K562 (cell line): ENCODE results near the gene BMP6. TPM values are rescaled to one million over a fixed set of nuclear protein-coding genes. Genes with fewer than 3 reads are reported as not detected.
A peak's percentile ranks its signal among the peaks of the same experiment; 100 is the strongest.

Source experiments
- AFF4 ChIP-seq: sonication (generic); formaldehyde crosslinking; IDR thresholded peaks from 2 replicates; pipeline ENCODE4 v1.8.0; 2023; ENCODE audit warnings: mild to moderate bottlenecking, missing genetic modification reagents
- DPF2 ChIP-seq: fragments of 450-650 bp; IDR thresholded peaks from 2 replicates; pipeline ENCODE4 v1.6.1; 2016
- FOS ChIP-seq: IDR thresholded peaks from 3 replicates; pipeline ENCODE4 v1.6.1; 2011; ENCODE audit not compliant: insufficient read length; ENCODE audit errors: extremely low read depth
- GABPA ChIP-seq: fragments of 200-800 bp; sonication (Bioruptor generic); conservative IDR thresholded peaks from 2 replicates; pipeline ENCODE4 v1.6.1; 2016; ENCODE audit warnings: low read depth, missing genetic modification characterization, missing compliant biosample characterization
- KAT7 ChIP-seq: sonication (generic); formaldehyde crosslinking; IDR thresholded peaks from 2 replicates; pipeline ENCODE4 v1.8.0; 2022; ENCODE audit warnings: missing genetic modification reagents, mild to moderate bottlenecking, borderline replicate concordance
- KDM2B ChIP-seq: fragments of 250-450 bp; sonication (Bioruptor Pico); IDR thresholded peaks from 2 replicates; pipeline ENCODE4 v1.8.0; 2021; ENCODE audit warnings: mild to moderate bottlenecking, moderate library complexity
- MAFF ChIP-seq: IDR thresholded peaks from 2 replicates; pipeline ENCODE4 v1.6.1; 2012; ENCODE audit warnings: low read length, improper control_type of control experiment
- NELFE ChIP-seq: IDR thresholded peaks from 2 replicates; pipeline ENCODE4 v1.6.1; 2011; ENCODE audit warnings: mild to moderate bottlenecking; ENCODE audit not compliant: insufficient read depth, insufficient read length
- NR1H2 ChIP-seq: sonication (generic); formaldehyde crosslinking; IDR thresholded peaks from 2 replicates; pipeline ENCODE4 v1.4.0; 2020; ENCODE audit warnings: mild to moderate bottlenecking, missing genetic modification reagents
- RCOR1 ChIP-seq, 2 experiments: IDR thresholded peaks; 2 replicates each; pipeline ENCODE4 v1.6.1; 2012; ENCODE audit warnings: low read depth in 2 of 2, low read length in 2 of 2, borderline replicate concordance in 1 of 2, improper control_type of control experiment in 1 of 2
- SMAD4 ChIP-seq: fragments of 250-450 bp; sonication (Bioruptor Pico); conservative IDR thresholded peaks from 2 replicates; pipeline ENCODE4 v1.8.0; 2021; ENCODE audit warnings: inconsistent platforms, mild to moderate bottlenecking, moderate library complexity
- SMARCC2 ChIP-seq: fragments of 450-650 bp; IDR thresholded peaks from 2 replicates; pipeline ENCODE4 v1.6.1; 2017; ENCODE audit warnings: antibody characterized with exemption, moderate library complexity, mild to moderate bottlenecking, low read depth
- SOX6 ChIP-seq: fragments of 450-650 bp; IDR thresholded peaks from 2 replicates; pipeline ENCODE4 v1.6.1; 2014; ENCODE audit warnings: mild to moderate bottlenecking
- YY1 ChIP-seq, 3 experiments: IDR thresholded peaks; 2 replicates each; pipeline ENCODE4 v1.6.1; 2011; ENCODE audit warnings: low read length in 2 of 3, mild to moderate bottlenecking in 2 of 3, moderate library complexity in 2 of 3, borderline replicate concordance in 1 of 3, control low read depth in 1 of 3, low read depth in 1 of 3; ENCODE audit not compliant: insufficient read depth in 3 of 3, insufficient replicate concordance in 2 of 3, control insufficient read depth in 1 of 3, insufficient read length in 1 of 3; ENCODE audit errors: extremely low read depth in 1 of 3
- ZKSCAN1 ChIP-seq: fragments of 150-350 bp; IDR thresholded peaks from 2 replicates; pipeline ENCODE4 v1.6.1; 2016; ENCODE audit warnings: low read depth, low read length
- ZNF175 ChIP-seq: fragments of 200-800 bp; sonication (Bioruptor generic); IDR thresholded peaks from 2 replicates; pipeline ENCODE4 v1.6.1; 2016; ENCODE audit warnings: low read depth, mild to moderate bottlenecking, missing genetic modification characterization, missing compliant biosample characterization
- ZNF23 ChIP-seq: fragments of 250-450 bp; sonication (Bioruptor Pico); IDR thresholded peaks from 2 replicates; pipeline ENCODE4 v1.4.0; 2020; ENCODE audit warnings: mild to moderate bottlenecking
- polyA plus RNA-seq, 8 experiments: library from polyadenylated mRNA; depleted of rRNA in 4 of 8; stranded (reverse) in 5 of 8; unstranded in 3 of 8; fragments of >200 nt; fragmentation: Nextera tagmentation in 2 of 8; fragmentation: Illumina TruSeq in 1 of 8; extraction: Ambion mirVana in 2 of 8; extraction: Trizol in 1 of 8; gene quantifications; 2 replicates each; pipeline versions ENCODE4 v1.2.1 to v1.2.3, GENCODE V29; 2011 to 2014; ENCODE audit warnings: inconsistent platforms in 1 of 8, missing spikeins in 1 of 8
- total RNA-seq, 7 experiments: library from RNA; depleted of rRNA in 6 of 7; stranded (reverse); fragments of >200 nt in 6 of 7; fragmentation: Illumina TruSeq in 2 of 7; extraction: Trizol in 2 of 7; gene quantifications; 2 replicates each; pipeline versions ENCODE4 v1.2.1 to v1.2.3, GENCODE V29; 2011 to 2021; ENCODE audit warnings: low replicate concordance in 1 of 7
- TF ChIP-seq, protein P1 (sequence below): fragments of 250-450 bp; sonication (Bioruptor Pico); IDR thresholded peaks from 2 replicates; pipeline ENCODE4 v1.4.0; 2020; ENCODE audit warnings: mild to moderate bottlenecking, moderate library complexity
- TF ChIP-seq, protein P2 (sequence below): fragments of 200-800 bp; sonication (Bioruptor generic); IDR thresholded peaks from 2 replicates; pipeline ENCODE4 v1.6.1; 2017; ENCODE audit warnings: missing genetic modification characterization, missing compliant biosample characterization
- TF ChIP-seq, protein P3 (sequence below): fragments of 250-450 bp; sonication (Bioruptor Pico); IDR thresholded peaks from 2 replicates; pipeline ENCODE4 v1.8.0; 2021; ENCODE audit warnings: moderate library complexity, mild to moderate bottlenecking, inconsistent platforms

BMP6 gene
- total and polyA plus RNA-seq, 9 of the 15 experiments (the other 6 are each of a cell fraction or from before 2014, with no cell fraction given): 0.01 to 0.13 (median 0.06) TPM; not detected in 3

DNA sequence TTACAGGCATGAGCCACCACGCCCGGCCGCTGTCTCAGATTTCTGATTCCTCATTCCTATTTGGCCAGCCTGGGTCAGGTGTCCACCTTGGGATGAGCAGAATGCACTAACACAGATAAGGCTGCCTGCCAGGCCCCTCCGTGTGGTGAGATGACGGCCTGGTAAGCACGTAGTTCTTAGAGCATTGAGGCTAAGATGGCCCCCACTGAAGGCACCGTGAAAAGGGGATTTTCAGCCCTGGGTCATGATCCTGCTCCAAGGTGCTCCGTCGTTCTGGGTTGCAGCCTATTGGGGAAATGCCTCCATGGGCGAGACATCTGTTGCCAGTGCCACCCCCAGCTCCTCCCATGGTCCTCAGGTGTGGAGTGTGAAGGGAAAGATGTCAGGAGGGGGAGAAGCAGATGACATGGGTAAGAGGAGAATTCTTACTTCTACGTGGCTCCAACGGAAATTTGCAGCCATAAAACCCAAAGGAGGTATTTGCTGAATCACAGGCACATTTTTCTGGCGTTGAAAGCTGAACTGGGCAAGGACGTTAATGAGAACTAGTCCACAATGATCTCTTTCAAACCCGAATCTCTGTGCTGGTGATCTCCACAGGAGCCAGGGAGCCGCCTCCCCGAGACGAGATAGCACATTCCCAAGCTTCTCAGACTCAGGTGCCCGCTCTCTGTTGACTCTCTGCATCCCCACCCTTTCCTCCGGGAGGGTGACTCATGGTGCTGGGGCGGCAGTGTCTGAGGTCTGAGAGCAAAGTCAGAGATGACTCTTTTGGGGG, 34.0 kb upstream of the BMP6 start (continued):
- TF ChIP-seq RCOR1 (IDR thresholded peaks at IDR 0.05; ENCODE audit: borderline replicate concordance in 1 of 2, low read depth in 2 of 2, low read length in 2 of 2) (peak in 1 of 2 experiments; percentile 71; a peak in 1 of 4 replicates), MAFF (no peak; the same call in 1 of the 2 replicates), SMARCC2 (0 out of 2 replicates have a peak, but pooled peaks have one; percentile 23), ZNF23 (CRISPR knock-in tag) (no peak), FOS (peak; percentile 8), ZNF175 (no peak), GABPA (tag) (no peak), ZKSCAN1 (0 out of 2 replicates have a peak, but pooled peaks have one; percentile 19), SOX6 (0 out of 2 replicates have a peak, but pooled peaks have one; percentile 25), KDM2B (CRISPR knock-in tag) (no peak), KAT7 (CRISPR knock-in tag) (peak; percentile 71; the same call in 1 of the 2 replicates), NELFE (no peak), SMAD4 (CRISPR knock-in tag) (peak; percentile 42; the same call in 1 of the 2 replicates), NR1H2 (CRISPR knock-in tag) (0 out of 2 replicates have a peak, but pooled peaks have one; percentile 40), AFF4 (CRISPR knock-in tag) (0 out of 2 replicates have a peak, but pooled peaks have one; percentile 31), DPF2 (peak; percentile 40; the same call in 1 of the 2 replicates), YY1 (IDR thresholded peaks at IDR 0.05; ENCODE audit: borderline replicate concordance in 1 of 3, control insufficient read depth in 1 of 3, extremely low read depth in 1 of 3, insufficient read depth in 3 of 3, insufficient read length in 1 of 3, insufficient replicate concordance in 2 of 3, low read depth in 1 of 3, low read length in 2 of 3) (peak in 1 of 3 experiments; percentile 52)
- TF ChIP-seq, protein P1, sequence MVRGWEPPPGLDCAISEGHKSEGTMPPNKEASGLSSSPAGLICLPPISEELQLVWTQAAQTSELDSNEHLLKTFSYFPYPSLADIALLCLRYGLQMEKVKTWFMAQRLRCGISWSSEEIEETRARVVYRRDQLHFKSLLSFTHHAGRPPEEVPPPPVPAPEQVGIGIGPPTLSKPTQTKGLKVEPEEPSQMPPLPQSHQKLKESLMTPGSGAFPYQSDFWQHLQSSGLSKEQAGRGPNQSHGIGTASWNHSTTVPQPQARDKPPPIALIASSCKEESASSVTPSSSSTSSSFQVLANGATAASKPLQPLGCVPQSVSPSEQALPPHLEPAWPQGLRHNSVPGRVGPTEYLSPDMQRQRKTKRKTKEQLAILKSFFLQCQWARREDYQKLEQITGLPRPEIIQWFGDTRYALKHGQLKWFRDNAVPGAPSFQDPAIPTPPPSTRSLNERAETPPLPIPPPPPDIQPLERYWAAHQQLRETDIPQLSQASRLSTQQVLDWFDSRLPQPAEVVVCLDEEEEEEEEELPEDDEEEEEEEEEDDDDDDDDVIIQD (CRISPR knock-in tag): no peak
- TF ChIP-seq, protein P2, sequence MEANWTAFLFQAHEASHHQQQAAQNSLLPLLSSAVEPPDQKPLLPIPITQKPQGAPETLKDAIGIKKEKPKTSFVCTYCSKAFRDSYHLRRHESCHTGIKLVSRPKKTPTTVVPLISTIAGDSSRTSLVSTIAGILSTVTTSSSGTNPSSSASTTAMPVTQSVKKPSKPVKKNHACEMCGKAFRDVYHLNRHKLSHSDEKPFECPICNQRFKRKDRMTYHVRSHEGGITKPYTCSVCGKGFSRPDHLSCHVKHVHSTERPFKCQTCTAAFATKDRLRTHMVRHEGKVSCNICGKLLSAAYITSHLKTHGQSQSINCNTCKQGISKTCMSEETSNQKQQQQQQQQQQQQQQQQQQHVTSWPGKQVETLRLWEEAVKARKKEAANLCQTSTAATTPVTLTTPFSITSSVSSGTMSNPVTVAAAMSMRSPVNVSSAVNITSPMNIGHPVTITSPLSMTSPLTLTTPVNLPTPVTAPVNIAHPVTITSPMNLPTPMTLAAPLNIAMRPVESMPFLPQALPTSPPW (CRISPR knock-in tag): peak; percentile 46; the same call in 1 of the 2 replicates
- TF ChIP-seq, protein P3, sequence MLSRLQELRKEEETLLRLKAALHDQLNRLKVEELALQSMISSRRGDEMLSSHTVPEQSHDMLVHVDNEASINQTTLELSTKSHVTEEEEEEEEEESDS (CRISPR knock-in tag): no peak
